ENCODE results near the gene OTOG. TPM values are rescaled to one million over a fixed set of nuclear protein-coding genes. Genes with fewer than 3 reads are reported as not detected.

OTOG gene
- total RNA-seq, 1 experiment from 2014 or later: not detected

DNA sequence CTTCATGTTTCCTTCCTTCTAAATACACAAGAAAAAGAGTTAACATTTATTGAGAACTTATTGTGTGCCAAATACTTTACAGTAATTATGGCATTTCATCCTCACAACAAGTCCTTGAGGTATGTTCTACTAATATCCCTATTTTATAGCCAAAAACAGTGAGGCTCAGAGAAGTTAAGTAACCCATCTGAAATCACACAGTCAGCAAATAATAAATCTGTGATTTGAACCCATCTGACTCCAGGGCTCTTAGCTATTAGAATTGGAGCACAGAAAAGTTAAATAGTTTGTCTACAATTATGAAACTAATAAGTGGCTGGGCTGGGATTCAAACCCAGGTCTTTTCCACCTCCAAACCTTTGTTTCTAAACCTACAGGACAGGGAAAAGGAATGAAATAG is 135.8 kb downstream of the OTOG start:
- Histone ChIP-seq H3F3A (ENCODE audit: low read length, unreplicated experiment) (no peaks in the 10 kb centered on the region), H3K79me2 (ENCODE audit: low read length) (no peaks in the 10 kb centered on the region), H3K4me2 (ENCODE audit: low read length) (no peak overlapping the region), H2AFZ (ENCODE audit: low read length) (no peak overlapping the region), H3K9ac (ENCODE audit: low read length) (no peak overlapping the region), H3K4me3 (ENCODE audit: low read length) (no peak overlapping the region), H3K27me3 (ENCODE audit: low read length) (no peaks in the 10 kb centered on the region), H3K27ac (ENCODE audit: low read length) (no peak overlapping the region), H3K9me2 (replicated peaks; ENCODE audit: low read length) (no peaks in the 10 kb centered on the region), H3K9me3 (ENCODE audit: low read length) (no peaks in the 10 kb centered on the region), H4K20me1 (ENCODE audit: low read length) (no peaks in the 10 kb centered on the region), H3K36me3 (ENCODE audit: low read depth, low read length) (no peaks in the 10 kb centered on the region), H3K4me1 (ENCODE audit: insufficient read depth, low read length) (peaks cover 13% of the 10 kb centered on the region)
- TF ChIP-seq, protein P1, sequence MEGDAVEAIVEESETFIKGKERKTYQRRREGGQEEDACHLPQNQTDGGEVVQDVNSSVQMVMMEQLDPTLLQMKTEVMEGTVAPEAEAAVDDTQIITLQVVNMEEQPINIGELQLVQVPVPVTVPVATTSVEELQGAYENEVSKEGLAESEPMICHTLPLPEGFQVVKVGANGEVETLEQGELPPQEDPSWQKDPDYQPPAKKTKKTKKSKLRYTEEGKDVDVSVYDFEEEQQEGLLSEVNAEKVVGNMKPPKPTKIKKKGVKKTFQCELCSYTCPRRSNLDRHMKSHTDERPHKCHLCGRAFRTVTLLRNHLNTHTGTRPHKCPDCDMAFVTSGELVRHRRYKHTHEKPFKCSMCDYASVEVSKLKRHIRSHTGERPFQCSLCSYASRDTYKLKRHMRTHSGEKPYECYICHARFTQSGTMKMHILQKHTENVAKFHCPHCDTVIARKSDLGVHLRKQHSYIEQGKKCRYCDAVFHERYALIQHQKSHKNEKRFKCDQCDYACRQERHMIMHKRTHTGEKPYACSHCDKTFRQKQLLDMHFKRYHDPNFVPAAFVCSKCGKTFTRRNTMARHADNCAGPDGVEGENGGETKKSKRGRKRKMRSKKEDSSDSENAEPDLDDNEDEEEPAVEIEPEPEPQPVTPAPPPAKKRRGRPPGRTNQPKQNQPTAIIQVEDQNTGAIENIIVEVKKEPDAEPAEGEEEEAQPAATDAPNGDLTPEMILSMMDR (conservative IDR thresholded peaks at IDR 0.05; ENCODE audit: low read depth, low read length): no peak
- TF ChIP-seq EZH2phosphoT487 (IDR thresholded peaks at IDR 0.05; ENCODE audit: borderline replicate concordance, low read length) (no peak), EZH2 (IDR thresholded peaks at IDR 0.05; ENCODE audit: low read length, unreplicated experiment) (no peak)
- ChIA-PET POLR2A (ENCODE audit: unreplicated experiment) (no interaction called here), CTCF (no interaction called here)
- DNase-seq: no peak
- intact Hi-C loops (cut with micrococcal nuclease): no loop called here
- no TSS peak for BruUV-seq (replicated peaks)
- no peak for ATAC-seq

DNA sequence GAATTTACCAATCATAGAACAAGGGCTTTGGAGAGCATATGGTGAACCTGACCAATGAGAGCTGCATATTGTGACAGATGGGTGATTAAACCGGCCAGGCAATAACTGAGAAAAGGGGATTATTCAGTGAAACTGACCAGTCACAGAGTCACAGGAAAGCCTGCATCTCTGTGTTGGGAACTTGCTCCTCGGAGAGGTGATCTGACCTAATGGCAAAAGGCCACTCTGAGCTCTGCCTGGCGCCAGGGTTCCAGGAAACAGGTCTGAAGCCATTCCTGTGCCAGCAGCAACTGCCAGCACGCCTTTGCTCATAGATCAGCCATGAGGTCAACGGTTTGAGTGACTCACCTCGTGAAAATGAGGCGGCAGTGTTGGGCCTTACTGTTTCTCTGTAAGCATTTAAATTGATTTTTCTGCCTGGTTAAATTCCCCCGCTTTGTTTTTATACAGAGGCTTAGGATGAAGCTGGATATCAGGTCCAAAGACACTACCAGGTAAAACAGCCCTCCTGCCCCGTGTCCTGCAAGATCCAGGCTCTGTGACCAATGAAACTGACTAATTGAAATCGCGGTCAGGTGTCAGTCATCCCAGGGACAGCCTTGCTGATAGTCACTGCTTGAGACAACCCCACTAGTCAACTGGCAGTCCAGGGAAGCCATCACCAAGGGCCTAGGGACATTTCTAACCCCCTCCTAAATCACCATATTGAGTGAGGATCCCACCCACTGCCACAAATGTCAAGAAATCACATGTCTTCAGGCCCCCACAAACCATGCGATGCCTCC is 136.5 kb downstream of the OTOG start:
- H3K9me3 ChIP-seq (ENCODE audit: low read length): no peaks in the 10 kb centered on the region
- ATAC-seq: peak; percentile 98
- H3K9me2 ChIP-seq (replicated peaks; ENCODE audit: low read length): no peaks in the 10 kb centered on the region
- H4K20me1 ChIP-seq (ENCODE audit: low read length): no peaks in the 10 kb centered on the region
- CTCF ChIA-PET: no interaction called here
- peak overlapping the region; percentile 21; the same call in 1 of the 2 replicates for H3K4me2 ChIP-seq (ENCODE audit: low read length)
- POLR2A ChIA-PET (ENCODE audit: unreplicated experiment): no interaction called here
- intact Hi-C loops (cut with micrococcal nuclease): no loop called here
- H3F3A ChIP-seq (ENCODE audit: low read length, unreplicated experiment): no peaks in the 10 kb centered on the region
- peaks cover 13% of the 10 kb centered on the region for H3K4me1 ChIP-seq (ENCODE audit: insufficient read depth, low read length)
- BruUV-seq (replicated peaks): no TSS peak
- TF ChIP-seq EZH2 (IDR thresholded peaks at IDR 0.05; ENCODE audit: low read length, unreplicated experiment): no peak
- TF ChIP-seq EZH2phosphoT487 (IDR thresholded peaks at IDR 0.05; ENCODE audit: borderline replicate concordance, low read length): no peak
- TF ChIP-seq, protein P1 (conservative IDR thresholded peaks at IDR 0.05; ENCODE audit: low read depth, low read length): no peak
- H3K36me3 ChIP-seq (ENCODE audit: low read depth, low read length): no peaks in the 10 kb centered on the region
- H3K27me3 ChIP-seq (ENCODE audit: low read length): peaks cover 2% of the 10 kb centered on the region
- H3K9ac ChIP-seq (ENCODE audit: low read length): no peak overlapping the region
- no peak overlapping the region for H3K4me3 ChIP-seq (ENCODE audit: low read length)
- no peaks in the 10 kb centered on the region for H3K79me2 ChIP-seq (ENCODE audit: low read length)
- DNase-seq: peak; percentile 80
- no peak overlapping the region for H3K27ac ChIP-seq (ENCODE audit: low read length)
- H2AFZ ChIP-seq (ENCODE audit: low read length): peak overlapping the region; percentile 58

DNA sequence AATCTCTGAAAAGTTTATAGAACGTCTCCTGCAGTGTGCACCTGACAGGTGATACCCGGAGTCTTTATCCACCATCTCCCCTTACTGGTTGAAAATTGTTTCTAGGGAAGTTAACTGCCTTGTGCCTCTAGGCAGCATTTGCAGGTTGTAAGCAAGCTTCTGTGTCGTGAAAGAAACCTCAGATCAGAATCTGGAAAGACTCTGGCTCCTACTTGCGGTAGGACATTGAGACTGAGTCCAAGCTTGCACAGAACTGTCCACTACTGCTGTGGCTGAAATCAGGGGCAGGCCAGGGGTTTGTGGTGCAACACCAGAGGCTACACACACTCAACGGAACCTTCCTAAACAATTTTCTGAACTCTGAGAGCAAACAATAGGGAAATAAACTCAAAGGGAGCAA is 137.5 kb downstream of the OTOG start:
- H3K4me3 ChIP-seq (ENCODE audit: low read length): no peak overlapping the region
- CTCF ChIA-PET: no interaction called here
- intact Hi-C loops (cut with micrococcal nuclease): no loop called here

More for the DNA sequence above, 137.5 kb downstream of the OTOG start:
- POLR2A ChIA-PET (ENCODE audit: unreplicated experiment): no interaction called here
- Histone ChIP-seq H3K27ac (ENCODE audit: low read length) (no peak overlapping the region), H2AFZ (ENCODE audit: low read length) (no peak overlapping the region), H3K4me1 (ENCODE audit: insufficient read depth, low read length) (peaks cover 13% of the 10 kb centered on the region), H4K20me1 (ENCODE audit: low read length) (no peaks in the 10 kb centered on the region), H3K9me2 (replicated peaks; ENCODE audit: low read length) (no peaks in the 10 kb centered on the region), H3F3A (ENCODE audit: low read length, unreplicated experiment) (no peaks in the 10 kb centered on the region), H3K27me3 (ENCODE audit: low read length) (peaks cover 11% of the 10 kb centered on the region), H3K79me2 (ENCODE audit: low read length) (no peaks in the 10 kb centered on the region), H3K9me3 (ENCODE audit: low read length) (no peaks in the 10 kb centered on the region), H3K4me2 (ENCODE audit: low read length) (no peak overlapping the region), H3K36me3 (ENCODE audit: low read depth, low read length) (no peaks in the 10 kb centered on the region), H3K9ac (ENCODE audit: low read length) (no peak overlapping the region)
- no TSS peak for BruUV-seq (replicated peaks)
- DNase-seq (no peak), ATAC-seq (no peak)
- TF ChIP-seq EZH2phosphoT487 (IDR thresholded peaks at IDR 0.05; ENCODE audit: borderline replicate concordance, low read length) (no peak), EZH2 (IDR thresholded peaks at IDR 0.05; ENCODE audit: low read length, unreplicated experiment) (no peak)
- TF ChIP-seq, protein P1 (conservative IDR thresholded peaks at IDR 0.05; ENCODE audit: low read depth, low read length): no peak
